ENCODE measurements around the gene EIF4G3.

GRCh38 chr1:21198929-21199328, 22.2 kb upstream of the EIF4G3 start:
- TF ChIP-seq CTCF (conservative IDR thresholded peaks at IDR 0.05 in 1 of 2, IDR thresholded peaks at IDR 0.05 in 1 of 2; ENCODE audit: extremely low read depth in 1 of 2, insufficient read depth in 1 of 2, low read depth in 1 of 2, low read length in 2 of 2) (no peak), EZH2 (IDR thresholded peaks at IDR 0.05; ENCODE audit: borderline replicate concordance, low read length) (no peak)
